HL-60/S4 treated with retinoic acid at 250 ng/mL for 4 days and 3 days (cell line): Measurements from ENCODE around the gene RCHY1.
"Not testable (repeated sequence)": the region's sequence is repeated elsewhere in the genome, so short reads cannot be mapped to it uniquely, and the experiment has no call there.

Experiments used
- in situ Hi-C: fragments of 300-500 bp; cut with MboI; formaldehyde crosslinking; loops from 2 replicates; pipeline ENCODE4 v1.7.0; 2022; ENCODE audit warnings: low sequenced_read_pairs

Gene RCHY1

GRCh38 chr4:75514131-75514948 is at the start of gene RCHY1, which contains the start of gene THAP6:
RCHY1 (minus strand) TSS chr4:75514403; CDS start chr4:75514286, 117 bp downstream.
THAP6 (plus strand) TSS chr4:75514473; CDS start chr4:75515453, 980 bp downstream.
- in situ Hi-C loops = no loop called here

DNA sequence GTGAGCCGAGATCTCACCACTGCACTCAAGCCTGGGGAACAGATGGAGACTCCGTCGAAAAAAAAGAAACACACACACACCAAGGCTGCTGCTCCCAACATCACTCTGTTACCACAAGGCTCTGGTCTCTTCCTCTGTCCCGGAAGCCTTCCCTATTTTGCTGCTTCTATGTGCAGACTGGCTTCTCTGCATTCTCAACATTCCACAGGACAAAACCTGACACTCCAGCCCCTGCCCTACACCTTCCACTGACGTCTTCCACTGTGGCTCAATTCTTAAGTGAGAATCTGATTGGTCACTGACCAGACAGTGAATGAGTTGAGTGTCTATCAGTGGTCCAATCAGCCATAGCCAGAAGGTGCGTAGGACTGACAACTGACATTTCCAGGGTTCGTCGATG is 47.6 kb upstream of the RCHY1 start:
- in situ Hi-C loops = no loop called here

DNA sequence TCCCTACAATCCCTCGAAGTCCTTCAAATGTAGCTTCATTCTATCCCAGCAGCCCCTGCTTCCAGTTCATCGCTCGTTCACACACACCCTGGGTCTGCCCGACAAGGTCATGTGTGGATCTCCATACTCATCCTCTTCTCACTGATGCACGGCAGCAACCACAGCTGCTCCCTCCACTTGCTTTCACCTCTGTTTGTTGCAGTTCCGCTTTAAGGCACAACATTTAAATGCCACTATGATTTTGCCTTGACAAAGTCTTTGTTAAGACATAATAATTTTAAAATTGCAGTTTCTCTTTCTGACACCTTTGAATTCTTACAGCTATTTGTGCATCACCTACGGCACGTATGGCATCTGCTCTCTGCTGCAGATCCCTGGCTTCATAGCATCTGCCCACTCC is 43.5 kb upstream of the RCHY1 start:
- in situ Hi-C loops = no loop called here

- in situ Hi-C loops = no loop called here
These were observed 41.3 kb upstream of the RCHY1 start, which contains the start of gene ODAPH for GRCh38 chr4:75555294-75556164. ODAPH (plus strand) TSS chr4:75556066; CDS start chr4:75556083, 17 bp downstream.

DNA sequence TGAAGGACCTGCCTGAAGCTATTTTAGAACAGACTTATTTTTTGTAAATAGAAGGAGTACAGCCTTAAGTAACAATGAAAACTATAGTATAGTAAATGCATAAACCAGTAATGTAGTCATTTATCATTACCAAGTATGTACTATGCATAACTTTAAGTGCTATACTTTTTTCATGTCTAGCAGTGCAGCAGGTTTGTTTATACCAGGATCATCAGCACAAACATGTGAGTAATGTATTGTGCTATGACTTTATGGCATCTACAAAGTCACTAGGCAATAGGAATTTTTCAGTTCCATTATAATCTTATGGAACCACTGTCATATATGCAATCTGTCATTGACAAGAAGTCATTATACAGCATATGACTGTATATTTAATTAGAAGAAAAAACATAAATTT is 38.2 kb upstream of the RCHY1 start:
- in situ Hi-C loops = no loop called here

GRCh38 chr4:75549019-75549418 is 34.8 kb upstream of the RCHY1 start:
- in situ Hi-C loops = no loop called here

GRCh38 chr4:75547647-75548387 is 33.6 kb upstream of the RCHY1 start:
- in situ Hi-C loops = no loop called here

- in situ Hi-C loops = no loop called here
These were observed 31.3 kb upstream of the RCHY1 start for GRCh38 chr4:75545526-75545925.

DNA sequence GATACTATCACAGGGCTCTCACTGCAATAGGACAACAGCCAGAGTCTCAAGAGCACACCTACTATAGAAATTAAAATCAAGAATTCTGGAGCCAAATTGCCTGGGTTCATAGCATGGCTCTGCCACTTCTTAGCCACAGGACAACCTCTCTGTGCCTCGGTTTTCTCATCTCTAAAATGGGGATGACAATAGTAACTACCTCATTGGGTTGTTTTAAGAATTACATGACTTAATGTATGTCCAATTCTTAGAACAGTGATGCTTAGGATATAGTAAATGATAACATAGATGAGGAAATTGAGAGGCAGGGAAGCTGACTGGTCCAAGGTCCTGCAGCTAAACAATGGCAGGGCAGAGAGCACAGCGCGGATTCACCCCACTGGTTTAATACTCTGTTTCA is 30.7 kb upstream of the RCHY1 start:
- in situ Hi-C loops = no loop called here

DNA sequence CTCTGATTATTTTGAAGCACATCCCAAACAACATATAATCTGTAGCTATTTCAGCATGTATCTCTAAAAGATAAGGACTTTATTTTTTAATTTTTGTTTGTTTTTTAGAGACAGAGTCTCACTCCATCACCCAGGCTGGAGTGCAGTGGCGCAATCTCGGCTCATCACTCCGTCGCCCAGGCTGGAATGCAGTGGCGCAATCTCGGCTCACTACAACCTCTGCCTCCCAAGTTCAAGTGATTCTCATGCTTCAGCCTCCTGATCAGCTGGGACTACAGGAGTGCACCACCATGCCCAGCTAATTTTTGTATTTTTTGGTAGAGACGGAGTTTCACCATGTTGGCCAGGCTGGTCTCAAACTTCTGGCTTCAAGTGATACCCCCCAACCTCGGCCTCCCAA is 30.0 kb upstream of the RCHY1 start:
- in situ Hi-C loops = not testable (repeated sequence)

GRCh38 chr4:75542824-75543223 is 28.6 kb upstream of the RCHY1 start:
- in situ Hi-C loops = no loop called here

DNA sequence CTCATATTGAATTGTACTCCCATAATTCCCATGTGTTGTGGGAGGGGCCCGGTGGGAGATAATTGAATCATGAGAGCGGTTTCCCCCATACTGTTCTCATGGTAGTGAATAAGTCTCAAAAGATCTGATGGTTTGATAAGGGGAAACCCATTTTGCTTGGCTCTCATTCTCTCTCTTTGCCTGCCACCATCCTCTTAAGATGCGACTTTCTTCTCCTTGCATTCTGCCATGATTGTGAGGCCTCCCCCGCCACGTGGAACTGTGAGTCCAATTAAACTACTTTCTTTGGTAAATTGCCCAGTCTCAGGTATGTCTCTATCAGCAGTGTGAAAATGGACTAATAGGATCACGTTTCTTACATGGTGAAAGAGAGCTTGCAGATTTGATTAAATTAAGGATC is 23.1 kb upstream of the RCHY1 start:
- in situ Hi-C loops = not testable (repeated sequence)

DNA sequence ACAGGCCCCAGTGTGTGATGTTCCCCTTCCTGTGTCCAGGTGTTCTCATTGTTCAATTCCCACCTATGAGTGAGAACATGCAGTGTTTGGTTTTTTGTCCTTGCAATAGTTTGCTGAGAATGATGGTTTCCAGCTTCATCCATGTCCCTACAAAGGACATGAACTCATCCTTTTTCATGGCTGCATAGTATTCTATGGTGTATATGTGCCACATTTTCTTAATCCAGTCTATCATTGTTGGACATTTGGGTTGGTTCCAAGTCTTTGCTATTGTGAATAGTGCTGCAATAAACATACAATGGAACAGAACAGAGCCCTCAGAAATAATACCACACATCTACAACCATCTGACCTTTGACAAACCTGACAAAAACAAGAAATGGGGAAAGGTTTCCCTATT is 19.7 kb upstream of the RCHY1 start:
- in situ Hi-C loops = not testable (repeated sequence)

GRCh38 chr4:75533339-75533887 is 19.2 kb upstream of the RCHY1 start:
- in situ Hi-C loops = not testable (repeated sequence)

- in situ Hi-C loops = not testable (repeated sequence)
These were observed 17.4 kb upstream of the RCHY1 start for GRCh38 chr4:75531536-75532143.

DNA sequence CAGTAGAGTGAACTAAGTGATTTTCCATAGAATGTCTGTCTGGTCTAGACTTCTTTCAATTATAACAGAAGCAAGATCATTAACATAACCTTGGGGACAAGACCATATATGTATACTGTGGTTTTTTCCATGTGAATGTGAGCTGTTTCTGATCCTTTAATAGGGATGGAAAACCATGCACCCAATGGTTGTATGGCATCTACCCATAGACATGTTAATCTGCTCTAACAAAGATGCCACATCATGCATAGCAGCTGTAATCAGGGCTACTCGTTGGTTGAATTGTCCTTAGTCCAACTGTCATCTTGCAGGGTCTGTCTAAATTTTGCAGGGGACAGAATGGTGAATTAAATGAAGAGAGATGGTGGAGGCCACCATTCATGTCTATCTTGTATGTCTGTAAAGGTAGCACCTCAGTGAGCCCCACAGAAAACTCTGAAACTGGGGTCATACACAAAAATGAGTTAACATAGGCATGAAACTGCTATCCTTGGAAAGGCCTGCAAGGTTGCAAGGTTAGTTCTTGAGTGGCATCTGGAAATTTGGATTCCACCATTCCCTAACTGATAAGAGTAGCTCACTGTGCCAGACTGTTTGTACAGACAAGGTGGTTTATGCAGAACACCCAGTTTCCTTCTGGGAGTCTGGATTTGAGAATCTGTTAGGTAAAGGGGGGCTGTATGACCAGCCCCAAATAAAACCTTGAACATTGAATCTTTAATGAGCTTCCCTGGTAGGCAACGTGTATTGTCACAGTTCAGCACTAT is 16.5 kb upstream of the RCHY1 start:
- in situ Hi-C loops = no loop called here

DNA sequence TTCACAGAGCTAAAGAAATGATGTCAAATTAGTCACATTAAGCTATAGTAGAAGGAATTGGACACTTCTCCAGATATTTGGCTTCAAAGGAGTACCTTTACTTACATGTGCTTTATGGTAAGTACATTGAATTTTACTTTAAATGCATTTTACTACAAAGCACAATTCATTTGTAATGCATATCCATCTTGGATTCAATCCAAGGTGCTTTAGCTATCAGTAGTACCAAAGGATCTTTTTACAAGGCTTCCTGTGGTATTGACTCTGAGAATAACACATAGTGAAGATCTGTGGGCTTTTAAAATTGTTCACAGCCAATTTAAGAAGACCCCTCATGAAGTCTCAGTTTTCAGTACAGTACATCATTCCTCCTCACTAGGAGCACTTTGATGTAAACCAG is 13.3 kb upstream of the RCHY1 start:
- in situ Hi-C loops = no loop called here

DNA sequence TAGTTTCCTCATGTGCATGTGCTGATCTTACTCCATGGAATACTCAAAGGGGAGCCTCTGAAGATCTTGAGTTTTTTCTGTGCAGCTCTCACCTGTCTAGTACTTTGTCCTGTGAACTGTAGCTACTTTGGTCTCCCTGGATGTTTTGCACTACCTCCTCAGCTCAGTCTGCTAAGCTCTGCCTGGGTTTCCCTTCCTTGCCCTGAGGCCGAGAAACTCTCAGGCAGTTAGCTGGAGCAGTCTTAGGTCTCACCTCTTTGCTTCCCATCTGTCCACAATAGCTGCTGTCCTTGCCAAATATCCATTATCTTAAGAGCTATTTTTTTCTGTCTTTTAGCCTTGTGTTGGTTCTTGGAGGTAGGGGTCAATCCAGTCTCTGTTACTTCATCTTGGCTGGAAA is 11.7 kb upstream of the RCHY1 start:
- in situ Hi-C loops = no loop called here

GRCh38 chr4:75525086-75525485 is 10.9 kb upstream of the RCHY1 start:
- in situ Hi-C loops = no loop called here

GRCh38 chr4:75519452-75519851 is 5.2 kb upstream of the RCHY1 start:
- in situ Hi-C loops = not testable (repeated sequence)
